ENCODE data around the gene FAM50A.

- TF ChIP-seq YY1 (IDR thresholded peaks at IDR 0.05; ENCODE audit: insufficient read depth, insufficient read length) = no peak
- TF ChIP-seq SUZ12 (IDR thresholded peaks at IDR 0.05; ENCODE audit: extremely low read depth, insufficient read depth, insufficient read length) = no peak
- no peak for TF ChIP-seq ZNF274 (IDR thresholded peaks at IDR 0.05; ENCODE audit: low read depth, low read length)
Observed at GRCh38 chrX:154443479-154443910, 446 bp upstream of the FAM50A start.

Data from NT2/D1 (cell line).